ENCODE results near the gene ZNF184.

DNA sequence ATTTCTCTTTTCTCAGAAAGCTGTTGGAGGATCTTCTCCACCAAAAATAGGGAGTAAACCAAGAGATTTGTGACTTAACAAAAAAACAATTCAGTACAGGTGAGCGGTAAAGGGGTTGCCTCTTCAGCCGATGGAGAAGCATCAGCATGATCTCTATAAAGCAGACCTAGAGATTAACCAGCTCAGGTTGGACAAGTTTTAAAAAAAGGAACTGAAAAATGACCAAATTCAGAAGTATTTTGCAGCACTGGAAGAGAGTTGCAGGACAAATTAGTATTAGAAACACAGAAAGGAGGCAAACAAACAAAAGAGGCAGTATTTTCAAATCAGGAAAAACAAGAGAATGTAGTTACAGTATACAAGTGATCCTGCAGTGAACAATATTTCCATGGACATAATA is 39.6 kb upstream of the ZNF184 start:
- TF ChIP-seq POLR2AphosphoS5 (IDR thresholded peaks at IDR 0.05; ENCODE audit: low read depth, low read length) = no peak
- no peak for TF ChIP-seq POLR2A (IDR thresholded peaks at IDR 0.05; ENCODE audit: low read depth, low read length)
- TF ChIP-seq TAF1 (IDR thresholded peaks at IDR 0.05; ENCODE audit: borderline replicate concordance, low read depth, low read length) = no peak

Data from GM12892 (cell line).